GM18517 (cell line): ENCODE measurements around the gene C22orf15.
A peak's percentile ranks its signal among the peaks of the same experiment; 100 is the strongest.

Experiments used
- ATAC-seq: cut with Tn5 transposase; IDR thresholded peaks from one replicate; pipeline ENCODE4 v1.9.1; 2021; ENCODE audit warnings: mild to moderate bottlenecking, moderate library complexity; ENCODE audit not compliant: unreplicated experiment

Gene C22orf15

DNA sequence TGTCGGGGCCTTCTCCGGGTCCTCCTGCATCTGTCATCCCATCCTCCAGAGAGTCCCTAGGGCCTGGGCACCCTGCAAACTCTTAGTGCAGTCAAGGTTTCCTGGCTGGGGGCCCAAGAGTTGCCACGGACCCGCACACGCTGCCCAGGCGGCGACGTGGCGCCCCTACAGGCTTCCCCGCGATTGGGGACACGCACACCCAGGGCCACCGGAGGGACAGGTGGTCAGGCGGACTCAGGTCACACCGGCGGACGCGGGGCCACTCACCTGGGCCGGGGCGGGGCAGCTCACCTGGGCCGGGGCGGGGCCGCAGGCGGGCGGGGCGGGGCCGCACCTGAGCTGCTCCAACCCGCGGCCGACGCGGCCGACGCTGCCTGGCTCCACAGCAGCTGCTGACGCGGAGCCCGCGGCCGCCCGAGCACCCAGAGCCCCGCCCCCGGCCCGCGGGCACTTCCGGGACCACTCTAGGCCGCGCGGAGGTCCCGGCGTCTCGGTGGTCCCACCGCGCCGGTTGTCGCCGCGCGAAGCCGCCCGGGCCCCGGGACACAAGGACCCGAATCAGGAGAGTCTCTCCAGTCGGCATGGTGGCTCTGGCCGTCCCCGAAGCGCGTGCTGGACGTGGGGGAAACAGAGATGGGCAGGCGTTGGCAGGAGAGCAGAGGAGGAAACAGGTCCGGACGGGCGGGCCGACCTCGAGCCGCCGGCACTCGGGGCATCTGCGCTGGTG lies 11.9 kb upstream of the C22orf15 start, which contains the start of gene ZNF70:
Gene ZNF70 (minus strand): TSS at position 399 of the 727 bp plus-strand sequence. CDS start 5,972 bp downstream, outside the sequence.
- ATAC-seq = peak; percentile 60

DNA sequence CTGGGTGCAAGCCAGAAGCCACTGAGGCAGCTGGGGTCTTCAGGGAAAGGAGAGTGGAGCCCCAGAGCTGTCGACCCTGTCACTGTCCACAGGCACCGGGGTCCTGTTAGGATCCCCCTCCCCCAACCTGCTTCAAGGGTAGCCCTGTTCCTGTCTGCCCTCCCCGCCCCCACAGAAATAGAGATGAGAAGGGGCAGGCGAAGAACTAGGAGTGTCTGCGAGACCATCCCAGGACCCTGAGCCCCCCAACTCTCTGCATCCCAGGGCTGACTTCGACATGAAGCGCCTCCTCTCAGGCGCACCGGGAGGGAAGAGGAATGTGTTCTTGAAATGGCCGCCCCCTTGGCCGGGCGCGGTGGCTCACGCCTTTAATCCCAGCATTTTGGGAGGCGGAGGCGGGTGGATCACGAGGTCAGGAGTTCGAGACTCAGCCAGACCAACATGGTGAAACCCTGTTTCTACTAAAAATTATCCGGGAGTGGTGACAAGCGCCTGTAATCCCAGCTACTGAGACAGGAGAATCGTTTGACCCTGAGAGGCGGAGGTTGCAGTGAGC lies 11.3 kb upstream of the C22orf15 start:
- ATAC-seq = no peak

DNA sequence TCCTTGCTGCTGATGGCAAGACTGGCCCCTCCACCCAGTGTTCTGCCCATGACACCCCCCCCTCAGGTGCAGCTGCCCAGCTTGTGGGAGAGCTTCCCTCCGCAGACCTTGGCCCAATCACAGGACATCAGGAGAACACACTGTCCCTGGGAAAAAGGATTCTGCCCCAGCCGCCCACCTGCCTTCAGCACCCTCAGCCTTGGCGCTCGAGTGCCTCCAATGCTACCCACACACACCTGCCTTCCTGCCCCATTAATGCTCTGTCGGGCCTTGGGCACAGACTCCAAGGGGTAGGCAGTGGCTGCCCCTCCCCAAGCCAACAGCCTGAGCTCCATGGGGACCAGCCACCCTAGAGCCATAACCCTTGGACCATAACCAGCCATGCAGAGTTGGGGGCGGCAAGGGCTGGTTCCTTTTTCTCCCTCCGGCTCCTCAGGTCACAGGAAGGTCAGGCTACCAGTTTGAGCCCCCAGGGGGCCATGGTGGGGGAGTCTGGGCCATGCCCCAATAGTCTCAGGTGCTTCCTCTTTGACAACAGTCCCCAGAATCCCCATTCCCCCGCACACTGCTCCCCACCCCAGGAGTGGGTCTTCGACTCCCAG lies 10.6 kb upstream of the C22orf15 start:
- no peak for ATAC-seq

DNA sequence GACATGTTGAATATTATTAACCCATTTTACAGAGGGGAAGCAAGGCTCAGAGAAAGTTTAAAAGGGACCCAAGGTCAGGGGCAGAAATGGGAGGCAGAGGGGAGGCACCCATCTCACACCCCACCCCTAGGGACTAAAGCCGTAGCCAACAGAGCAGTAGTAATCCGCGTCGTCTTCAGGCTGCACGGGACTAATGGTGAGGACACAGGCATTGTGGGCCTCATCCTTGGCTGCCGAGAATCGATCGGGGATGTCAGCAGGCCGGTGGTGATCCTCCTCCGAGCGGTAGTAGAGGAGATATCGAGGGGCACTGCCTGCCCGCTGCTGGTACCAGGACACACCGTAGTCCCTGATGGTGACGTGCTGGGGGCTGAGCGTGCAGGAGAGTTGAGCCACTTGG lies 10.0 kb upstream of the C22orf15 start:
- ATAC-seq = no peak

DNA sequence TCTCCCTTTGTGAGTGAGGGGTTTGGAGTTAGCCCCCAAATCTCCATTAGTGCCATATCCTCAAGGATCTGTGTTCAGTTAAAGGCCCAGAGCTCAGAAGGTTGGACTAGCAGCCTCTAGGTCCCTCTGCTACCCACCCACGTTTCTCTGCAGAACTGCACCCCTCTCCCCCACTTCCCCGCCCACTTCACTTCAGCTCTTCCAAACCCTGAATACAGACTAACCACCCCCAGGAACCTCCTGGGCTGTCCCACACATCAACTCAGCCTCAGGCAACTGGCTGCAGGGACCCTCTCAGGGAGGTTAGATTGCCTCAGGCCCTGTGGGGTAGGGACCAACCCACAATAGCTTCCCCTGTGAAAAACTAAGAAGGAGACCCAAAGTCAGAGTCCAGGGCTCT lies 9.4 kb upstream of the C22orf15 start:
- ATAC-seq = no peak

DNA sequence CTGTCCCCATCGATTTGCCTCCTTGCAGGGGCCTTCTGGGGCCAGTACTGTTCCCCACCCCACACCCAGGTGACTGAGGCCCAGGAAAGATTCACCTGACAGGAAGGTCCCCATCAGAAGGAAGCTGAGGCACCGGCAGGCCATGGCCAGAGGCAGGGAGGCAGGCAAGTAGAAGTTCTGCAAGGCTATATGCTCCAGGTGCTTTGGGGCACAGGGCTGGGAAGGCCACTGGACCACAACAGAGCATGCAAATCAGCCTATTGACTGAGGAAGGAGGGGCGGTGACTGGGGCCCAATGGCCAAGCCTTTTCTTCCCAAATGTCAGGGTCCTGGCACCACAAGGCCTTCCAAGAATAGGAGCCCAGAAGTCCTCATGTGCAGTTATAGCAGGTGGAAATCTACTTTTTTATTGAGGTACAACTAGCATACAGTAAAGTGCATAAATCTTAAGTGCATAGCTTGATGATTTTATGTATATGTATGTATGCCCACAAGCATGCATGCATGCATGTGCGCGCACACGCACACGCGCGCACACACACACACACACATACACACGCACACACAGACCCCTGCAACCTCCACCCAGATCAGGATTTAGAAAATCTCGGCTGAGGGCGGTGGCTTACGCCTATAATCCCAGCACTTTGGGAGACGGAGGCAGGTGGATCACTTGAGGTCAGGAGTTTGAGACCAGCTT lies 8.4 kb upstream of the C22orf15 start, which contains the start of gene VPREB3:
Gene VPREB3 (minus strand): TSS at position 206 of the 700 bp plus-strand sequence. CDS start 62 bp downstream, at position 144.
- no peak for ATAC-seq

DNA sequence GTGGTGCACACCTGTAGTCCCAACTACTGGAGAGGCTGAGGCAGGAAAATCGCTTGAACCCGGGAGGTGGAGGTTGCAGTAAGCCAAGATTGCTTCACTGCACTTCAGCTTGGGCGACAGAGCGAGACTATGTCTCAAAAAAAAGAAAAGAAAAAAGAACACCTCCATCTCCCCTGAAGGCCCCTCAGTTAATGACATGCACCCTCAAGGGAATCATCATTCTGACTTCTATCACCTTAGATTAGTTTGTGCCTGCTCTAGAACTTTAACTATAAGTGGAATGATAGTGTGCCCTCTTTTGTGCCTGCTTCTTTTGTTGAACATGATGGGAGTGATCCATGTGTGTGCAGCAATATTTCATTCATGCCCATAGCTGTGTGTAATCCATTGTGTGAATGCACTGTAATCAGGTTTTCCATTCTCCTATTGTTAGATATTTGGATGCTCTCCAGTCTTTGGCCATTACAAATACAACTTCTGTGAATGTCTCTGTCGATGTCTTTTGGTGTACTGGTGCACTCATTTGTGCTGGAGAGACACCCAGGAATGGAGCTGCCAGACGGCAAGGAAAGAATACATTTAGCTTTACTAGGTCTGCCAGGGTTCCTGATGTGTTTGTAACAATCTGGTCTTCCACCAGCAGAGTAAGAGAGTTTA lies 7.7 kb upstream of the C22orf15 start:
- ATAC-seq = no peak

DNA sequence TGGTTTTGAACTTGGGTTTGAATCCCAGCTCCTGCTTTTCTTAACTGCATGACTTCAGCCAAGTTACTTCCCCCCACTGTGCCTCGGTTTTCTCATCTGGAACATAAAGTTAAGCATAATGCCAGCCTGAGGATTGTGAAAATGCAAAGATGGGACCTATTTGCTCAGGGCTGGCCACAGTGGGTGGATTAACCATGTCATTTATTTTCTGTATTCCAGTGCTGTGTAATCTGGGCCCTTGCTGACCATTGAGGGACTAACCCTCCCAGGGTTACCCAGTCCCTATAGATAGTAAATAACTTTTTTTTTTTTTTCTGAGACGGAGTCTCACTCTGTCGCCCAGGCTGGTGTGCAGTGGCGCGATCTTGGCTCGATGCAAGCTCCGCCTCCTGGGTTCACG lies 7.1 kb upstream of the C22orf15 start:
- ATAC-seq = no peak

DNA sequence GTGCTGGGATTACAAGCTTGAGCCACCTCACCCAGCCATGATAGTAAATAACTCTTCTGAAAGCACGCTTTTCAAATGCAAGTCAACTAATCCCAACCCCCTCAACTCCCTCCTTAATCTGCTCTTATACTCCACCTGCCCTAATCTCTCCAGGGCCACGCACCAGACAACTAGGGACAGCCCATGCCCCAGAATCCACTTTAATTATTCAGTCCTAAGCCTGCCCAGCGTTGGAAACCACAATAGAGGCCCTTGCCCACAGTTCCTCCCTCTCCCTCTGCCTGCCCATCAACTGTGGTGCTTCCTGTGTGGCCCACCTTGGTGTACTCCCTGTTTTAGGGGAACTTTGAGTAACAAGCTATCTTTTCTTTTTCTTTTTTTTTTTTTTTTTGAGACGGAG lies 5.9 kb upstream of the C22orf15 start:
- ATAC-seq = no peak

DNA sequence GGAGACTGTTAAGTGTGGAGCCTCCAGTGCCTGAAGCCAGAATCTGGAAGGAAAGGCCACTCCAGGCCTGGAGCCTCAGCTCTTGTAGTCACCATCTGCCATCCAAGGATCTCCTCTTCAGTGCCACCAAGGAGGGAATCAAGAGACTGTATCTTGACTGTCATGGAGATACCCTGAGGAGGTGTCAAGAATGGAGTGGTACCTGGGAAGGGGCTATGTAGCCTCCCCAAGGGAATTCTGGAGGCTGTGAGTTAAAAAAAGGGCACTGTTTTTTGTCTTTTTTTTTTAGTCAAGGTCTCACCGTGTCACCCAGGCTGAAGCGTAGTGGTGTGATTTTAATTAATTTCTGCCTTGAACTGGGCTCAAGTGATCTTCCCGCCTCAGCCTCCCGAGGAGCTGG lies 3.2 kb upstream of the C22orf15 start:
- ATAC-seq = no peak

DNA sequence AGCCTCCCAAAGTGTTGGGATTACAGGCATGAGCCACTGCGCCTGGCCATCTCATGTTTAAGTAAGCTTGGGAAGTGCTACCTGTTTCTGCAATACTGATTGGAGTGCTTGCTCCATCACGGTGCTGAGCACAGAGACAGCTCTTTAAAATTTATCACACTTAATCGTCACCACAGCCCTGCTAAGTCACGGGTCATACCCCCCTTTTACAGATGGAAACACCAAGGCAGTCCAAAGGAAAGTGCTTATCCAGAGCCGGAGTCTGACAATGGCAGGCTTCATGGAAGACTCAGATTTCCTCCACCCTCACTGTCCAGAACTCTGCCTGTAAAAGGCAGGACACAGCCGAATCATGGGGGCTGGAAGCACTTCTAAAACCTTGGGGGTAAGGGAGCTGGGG lies 2.7 kb upstream of the C22orf15 start:
- no peak for ATAC-seq

DNA sequence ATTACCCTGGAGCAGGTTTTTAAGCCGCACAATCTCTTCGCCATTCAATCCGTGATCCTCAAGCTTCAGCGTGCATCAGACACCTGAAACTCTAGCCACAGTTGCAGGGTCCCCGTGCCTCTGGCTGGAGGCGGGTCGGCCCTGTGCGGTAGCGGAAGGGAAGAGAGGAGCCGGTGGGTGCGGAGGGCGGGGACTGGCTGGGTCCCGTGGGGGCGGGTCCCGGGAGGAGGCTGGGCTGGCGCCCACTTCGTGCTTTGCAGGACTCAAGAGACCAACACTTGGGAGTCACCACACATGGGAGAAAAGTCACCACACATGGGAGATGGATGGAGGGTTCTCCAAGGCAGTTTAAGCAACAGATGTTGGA lies 772 bp downstream of the C22orf15 start:
- no peak for ATAC-seq

DNA sequence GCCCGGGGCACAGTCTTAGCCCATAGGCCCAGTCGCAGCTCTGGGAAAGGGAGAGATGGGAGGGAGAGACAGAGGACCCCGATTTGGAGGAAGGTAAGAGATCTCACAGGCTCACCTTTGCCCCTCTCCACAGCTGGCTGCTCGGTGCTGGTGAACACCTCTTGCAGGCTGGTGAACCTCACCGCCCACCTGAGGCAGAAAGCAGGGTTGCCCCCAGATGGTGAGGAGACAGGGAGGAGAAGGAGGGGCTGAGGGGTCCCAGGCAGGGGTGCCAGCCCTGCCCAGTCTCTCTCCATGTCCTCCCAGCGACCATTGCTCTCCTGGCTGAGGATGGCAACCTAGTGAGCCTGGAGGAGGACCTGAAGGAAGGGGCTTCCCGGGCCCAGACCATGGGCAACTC lies 1.2 kb downstream of the C22orf15 start:
- no peak for ATAC-seq

DNA sequence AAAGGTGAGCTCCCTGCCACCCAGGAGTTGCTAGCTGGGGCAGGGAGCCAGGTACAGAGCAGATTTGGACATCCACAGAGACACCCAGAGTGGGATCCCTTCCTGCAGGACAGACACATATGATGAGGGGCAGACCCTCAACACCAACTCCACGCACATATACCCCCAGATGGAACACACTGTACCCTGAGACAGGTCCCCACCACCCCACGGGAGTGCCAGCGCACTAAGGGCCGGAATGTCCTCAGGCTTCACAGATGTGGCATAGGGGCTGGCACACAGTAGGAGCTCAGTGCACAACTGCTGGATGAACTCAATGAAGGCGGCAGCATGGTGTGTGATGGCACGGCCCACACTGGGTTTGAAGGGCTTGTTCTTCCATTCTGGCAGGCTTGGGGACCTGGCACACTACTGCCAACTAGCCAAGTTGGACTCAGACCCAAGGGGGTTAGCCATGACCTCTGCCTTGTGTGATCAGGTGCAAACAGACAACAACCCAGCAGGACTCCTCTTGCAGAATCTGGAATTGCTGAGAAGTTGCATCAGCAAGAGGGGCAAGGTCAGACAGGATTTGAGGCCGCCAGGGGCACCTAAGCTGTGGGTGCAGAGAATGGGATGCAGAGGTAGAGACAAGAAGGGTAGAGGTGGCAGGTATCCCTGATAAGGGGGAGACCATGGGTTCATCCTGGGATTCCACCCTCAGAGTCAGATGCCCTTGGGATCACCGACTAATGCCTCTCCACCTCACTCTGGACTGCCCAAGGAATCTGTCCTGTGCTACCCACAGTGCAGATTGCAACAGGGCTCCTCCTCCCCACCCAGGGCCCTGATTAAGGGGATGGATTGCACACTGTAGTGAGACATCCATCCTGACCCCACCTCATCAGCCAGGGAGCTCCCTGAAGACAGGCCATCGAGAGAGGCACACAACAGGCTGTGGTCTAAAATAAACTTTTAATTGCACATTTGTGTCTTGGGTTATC lies 2.4 kb downstream of the C22orf15 start:
- no peak for ATAC-seq

DNA sequence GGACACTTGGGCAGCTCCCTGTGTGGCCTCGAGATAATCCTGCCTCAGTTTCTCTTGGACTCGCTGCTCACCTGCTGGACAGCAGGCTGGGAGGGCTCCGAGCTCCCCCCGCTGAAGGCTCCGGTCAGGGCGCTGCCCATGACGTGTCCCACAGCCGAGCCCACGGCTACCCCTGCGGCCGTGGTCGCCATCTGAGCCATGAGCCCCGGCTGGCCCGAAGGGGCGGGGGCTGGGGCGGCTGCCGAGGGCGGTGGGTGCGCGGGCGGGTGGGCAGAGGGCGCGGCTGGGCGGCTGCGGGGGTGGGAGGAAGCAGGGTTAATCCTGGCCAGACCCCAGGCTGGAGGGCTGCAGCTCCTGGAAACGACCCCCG lies 4.5 kb downstream of the C22orf15 start:
- ATAC-seq = no peak

DNA sequence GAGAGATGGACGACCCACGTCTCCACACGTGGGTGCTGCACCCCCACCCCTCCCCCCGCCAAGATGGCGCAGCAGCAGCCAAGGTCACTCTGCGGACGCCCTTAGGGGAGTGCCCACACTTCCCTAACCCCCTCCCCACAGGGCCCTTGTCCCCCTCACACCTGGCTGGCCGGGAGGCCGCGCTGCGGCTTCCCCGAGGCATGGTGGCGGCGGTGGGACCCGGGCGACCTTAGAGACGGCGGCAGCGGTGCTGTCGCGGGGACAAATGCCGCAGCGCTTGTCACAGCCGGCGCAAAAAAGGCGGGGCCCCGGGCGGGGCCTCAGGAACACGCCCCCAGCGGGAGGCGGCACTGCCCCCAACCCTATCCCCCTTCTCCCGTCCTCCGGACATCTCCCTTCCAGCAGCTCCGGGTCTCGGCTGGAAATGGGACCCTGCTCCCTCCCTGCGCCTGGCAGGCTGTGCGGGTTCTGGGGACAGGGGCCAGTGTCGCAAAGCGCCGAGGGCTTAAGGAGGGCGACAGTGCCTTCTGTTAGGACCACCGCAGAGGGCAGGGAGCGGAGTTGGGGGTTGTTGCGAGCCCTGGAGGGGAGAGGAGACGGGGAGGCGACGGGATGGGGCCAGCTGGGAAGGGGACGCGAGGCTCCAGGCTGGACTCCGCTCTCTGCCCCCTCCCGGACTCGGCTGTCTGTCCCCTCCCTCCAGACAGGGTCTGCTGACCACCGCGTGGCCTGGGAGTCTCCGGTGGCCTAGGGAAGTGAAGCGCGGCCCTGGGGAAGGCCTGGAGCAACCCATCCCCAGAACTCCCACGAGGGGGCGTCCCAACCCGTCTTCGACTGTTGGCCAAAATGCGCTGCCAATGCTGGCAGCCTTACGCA lies 5.1 kb downstream of the C22orf15 start, which contains the start of gene CHCHD10:
Gene CHCHD10 (minus strand): TSS at position 300 of the 876 bp plus-strand sequence. CDS start 98 bp downstream, at position 202.
- ATAC-seq = no peak

DNA sequence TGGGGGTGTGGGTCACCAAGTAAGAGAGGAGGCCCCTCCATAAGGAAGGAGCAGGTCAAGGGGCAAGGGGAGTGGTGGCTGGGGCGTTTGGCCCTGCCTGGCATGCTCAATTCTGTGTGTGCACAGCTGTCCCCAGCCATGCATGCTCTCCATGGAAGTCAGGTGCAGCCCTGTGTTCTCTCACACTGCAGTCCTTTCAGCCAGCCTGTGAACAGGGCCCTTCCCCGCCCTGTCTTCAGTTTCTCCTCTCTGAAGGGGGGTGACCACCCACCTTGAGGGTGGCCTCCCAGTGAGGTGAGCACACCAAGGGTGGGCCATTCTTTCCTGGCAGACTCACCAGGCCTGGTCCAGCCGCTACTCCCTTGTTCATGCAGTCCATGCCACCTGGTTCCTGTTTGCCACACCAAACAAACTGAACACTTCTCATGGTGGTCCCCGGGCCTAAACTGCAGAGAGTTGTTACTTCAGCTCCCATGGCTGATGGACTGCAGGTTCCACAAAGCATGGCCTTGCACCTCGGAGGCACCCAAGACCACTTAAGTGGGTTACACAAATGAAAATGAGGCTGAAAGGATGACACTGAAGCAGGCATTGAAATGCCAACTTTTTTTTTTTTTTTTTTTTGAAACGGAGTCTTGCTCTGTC lies 6.7 kb downstream of the C22orf15 start:
- no peak for ATAC-seq

DNA sequence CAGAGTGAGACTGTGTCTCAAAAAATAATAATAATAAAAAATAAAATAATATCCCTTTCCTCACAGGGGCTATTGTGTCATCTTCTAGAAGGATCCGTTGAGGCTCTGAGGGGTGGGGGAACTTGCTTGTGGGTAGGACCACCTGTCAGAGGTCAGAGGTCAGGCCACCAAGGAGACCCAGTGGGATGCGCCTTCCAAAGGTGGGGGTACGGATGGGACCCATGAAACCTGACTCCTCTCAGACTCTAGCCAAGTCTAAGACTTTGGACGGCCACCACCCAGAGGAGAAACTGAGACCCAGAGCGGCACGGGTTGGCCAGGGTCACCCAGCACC lies 9.5 kb downstream of the C22orf15 start:
- no peak for ATAC-seq
